UCSD-AML1 (cell line): Measurements from ENCODE around the gene ZBTB33.

Experiments
- DNase-seq: peaks from one replicate; lab custom pipeline; 2025; ENCODE audit not compliant: unreplicated experiment; lab: John Stamatoyannopoulos, UW

ZBTB33 gene

GRCh38 chrX:120304256-120304655 lies 53.6 kb downstream of the ZBTB33 start:
- DNase-seq: no peak

- no peak for DNase-seq
These were observed 55.0 kb downstream of the ZBTB33 start for GRCh38 chrX:120305531-120306141.

GRCh38 chrX:120306630-120307029 lies 56.0 kb downstream of the ZBTB33 start:
- DNase-seq: no peak
